ENCODE data around the gene TMEM60.
"Not testable (repeated sequence)": the region's sequence is repeated elsewhere in the genome, so short reads cannot be mapped to it uniquely, and the experiment has no call there.

Gene TMEM60

GRCh38 chr7:77798394-77799077, at the start of gene TMEM60, which contains the start of gene PHTF2:
Gene TMEM60 (minus strand): TSS chr7:77798434. CDS start chr7:77794373, 4,061 bp downstream.
Gene PHTF2 (plus strand): TSS chr7:77798773.
- peak; percentile 95 for FAIRE-seq

GRCh38 chr7:77846317-77847092, 48.3 kb upstream of the TMEM60 start:
- FAIRE-seq = no peak

- FAIRE-seq = no peak
Observed at GRCh38 chr7:77843194-77843593, 45.0 kb upstream of the TMEM60 start.

GRCh38 chr7:77839919-77840318, 41.7 kb upstream of the TMEM60 start:
- FAIRE-seq = no peak

GRCh38 chr7:77838929-77839491, 40.8 kb upstream of the TMEM60 start:
- FAIRE-seq = no peak

GRCh38 chr7:77837966-77838365, 39.7 kb upstream of the TMEM60 start:
- no peak for FAIRE-seq

GRCh38 chr7:77837275-77837674, 39.0 kb upstream of the TMEM60 start:
- no peak for FAIRE-seq

GRCh38 chr7:77836425-77836824, 38.2 kb upstream of the TMEM60 start:
- not testable (repeated sequence) for FAIRE-seq

- FAIRE-seq = no peak
Observed at GRCh38 chr7:77833136-77833535, 34.9 kb upstream of the TMEM60 start.

- FAIRE-seq = no peak
Observed at GRCh38 chr7:77831953-77832352, 33.7 kb upstream of the TMEM60 start.

- no peak for FAIRE-seq
Observed at GRCh38 chr7:77831481-77831880, 33.2 kb upstream of the TMEM60 start.

- FAIRE-seq = no peak
Observed at GRCh38 chr7:77830649-77831355, 32.6 kb upstream of the TMEM60 start.

GRCh38 chr7:77827999-77828398, 29.8 kb upstream of the TMEM60 start:
- FAIRE-seq = no peak

- no peak for FAIRE-seq
Observed at GRCh38 chr7:77826300-77826699, 28.1 kb upstream of the TMEM60 start.

GRCh38 chr7:77825131-77825530, 26.9 kb upstream of the TMEM60 start:
- FAIRE-seq = no peak

GRCh38 chr7:77824636-77825035, 26.4 kb upstream of the TMEM60 start:
- no peak for FAIRE-seq

- FAIRE-seq = no peak
Observed at GRCh38 chr7:77823787-77824186, 25.6 kb upstream of the TMEM60 start.

- FAIRE-seq = no peak
Observed at GRCh38 chr7:77822269-77822668, 24.0 kb upstream of the TMEM60 start.

GRCh38 chr7:77820967-77821366, 22.7 kb upstream of the TMEM60 start:
- FAIRE-seq = no peak

- no peak for FAIRE-seq
Observed at GRCh38 chr7:77819021-77819420, 20.8 kb upstream of the TMEM60 start.

- FAIRE-seq = no peak
Observed at GRCh38 chr7:77813180-77813579, 14.9 kb upstream of the TMEM60 start.

- no peak for FAIRE-seq
Observed at GRCh38 chr7:77812290-77812685, 14.1 kb upstream of the TMEM60 start.

All from TTC549 (cell line).